Measurements from ENCODE around the gene REG4. TPM values are rescaled to one million over a fixed set of nuclear protein-coding genes. Genes with fewer than 3 reads are reported as not detected.

REG4 gene
- total and polyA plus RNA-seq, 2 of the 4 experiments (the other 2 are of a cell fraction), result not detected

DNA sequence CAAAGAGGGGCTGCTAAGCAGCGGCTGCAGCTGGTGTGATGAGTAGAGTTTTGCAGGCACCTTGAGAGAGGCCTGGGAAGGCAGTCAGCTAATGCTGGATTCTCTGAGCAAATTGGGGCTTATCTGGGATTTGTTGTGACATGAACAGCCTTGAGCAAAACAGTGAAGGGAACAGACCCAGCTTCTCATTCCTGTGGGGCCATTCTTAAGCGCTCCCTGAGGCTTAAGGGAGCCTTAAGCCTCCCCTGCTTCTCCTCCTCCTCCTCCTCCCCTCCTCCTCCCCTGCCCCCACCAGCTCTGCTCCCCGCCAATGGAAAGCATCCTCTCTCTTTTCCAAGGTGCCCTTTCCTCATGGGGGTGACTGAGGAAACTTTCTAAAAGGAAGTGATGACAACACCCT lies 63.8 kb downstream of the REG4 start:
- intact Hi-C loops (cut with micrococcal nuclease) (loop anchor here (5.0 to 10.0 kb wide), 2 partner anchors 177 to 195 kb away; no protein-coding TSS in a partner anchor), in situ Hi-C loops (cut with MboI; ENCODE audit: low sequenced_read_pairs) (no loop called here), dilution Hi-C loops (cut with HindIII; ENCODE audit: low sequenced_read_pairs, unreplicated experiment) (no loop called here)
- Histone ChIP-seq H3K56ac (ENCODE audit: extremely low read depth, insufficient read depth, low read length) (no peak overlapping the region), H4K20me1 (ENCODE audit: insufficient read depth, low read length) (peaks cover 5% of the 10 kb centered on the region; the same call in 1 of the 2 replicates), H2BK5ac (ENCODE audit: low read depth, low read length, poor library complexity, severe bottlenecking) (no peak overlapping the region), H4K91ac (ENCODE audit: insufficient read depth, low read depth, low read length) (no peak overlapping the region; the same call in 1 of the 2 replicates), H3K27me3 (ENCODE audit: control insufficient read depth, insufficient read depth, low read length) (peaks cover 7% of the 10 kb centered on the region), H3K9me3 (ENCODE audit: control insufficient read depth, insufficient read depth, low read length) (no peaks in the 10 kb centered on the region), H4K8ac (ENCODE audit: low read depth in 2 of 2, low read length in 2 of 2) (no peak overlapping the region), H3K9me1 (ENCODE audit: insufficient read depth, low read length) (no peaks in the 10 kb centered on the region; the same call in 1 of the 2 replicates), H3K4me3 (ENCODE audit: insufficient read depth, low read depth, low read length) (no peak overlapping the region), H3K4me1 (ENCODE audit: control insufficient read depth, insufficient read depth, low read length) (peaks cover 9% of the 10 kb centered on the region), H2AFZ (replicated peaks; ENCODE audit: low read length, poor library complexity) (no peak overlapping the region), H2BK120ac (ENCODE audit: low read depth, low read length) (no peak overlapping the region), H2BK20ac (ENCODE audit: low read depth, low read length) (no peak overlapping the region), H3K23ac (ENCODE audit: low read depth, low read length) (no peak overlapping the region), H3K79me1 (ENCODE audit: low read depth in 1 of 2, low read length in 2 of 2) (no peaks in the 10 kb centered on the region), H3K14ac (replicated peaks; ENCODE audit: low read depth, low read length) (no peak overlapping the region), H2BK15ac (ENCODE audit: low read depth, low read length) (no peak overlapping the region), H2AK9ac (replicated peaks; ENCODE audit: low read depth, low read length, poor library complexity) (no peak overlapping the region), H3K27ac (ENCODE audit: insufficient read depth, low read length) (no peak overlapping the region), H3K36me3 (ENCODE audit: control insufficient read depth, insufficient read depth, low read length) (peaks cover 14% of the 10 kb centered on the region; the same call in 1 of the 2 replicates), H3K9ac (ENCODE audit: low read depth, low read length) (no peak overlapping the region), H3K4ac (ENCODE audit: low read depth, low read length) (no peak overlapping the region), H3K18ac (ENCODE audit: low read depth, low read length) (no peak overlapping the region), H2AK5ac (ENCODE audit: low read depth, low read length) (no peak overlapping the region), H3K4me2 (ENCODE audit: low read depth, low read length) (no peak overlapping the region), H4K5ac (ENCODE audit: low read depth, low read length) (no peak overlapping the region; the same call in 1 of the 2 replicates)
- CTCF ChIA-PET, result no interaction called here
- WGBS, 2 experiments (ENCODE audit: extremely low coverage in 2 of 2, insufficient read length in 1 of 2), result no CpG with 5 or more reads among the region's 3 CpGs
- BruUV-seq (replicated peaks), result no TSS peak
- ATAC-seq (ENCODE audit: low read depth) (no peak), DNase-seq (no peak)
- TF ChIP-seq RFX5 (IDR thresholded peaks at IDR 0.05; ENCODE audit: low read depth, low read length), result no peak
- TF ChIP-seq, protein P1, sequence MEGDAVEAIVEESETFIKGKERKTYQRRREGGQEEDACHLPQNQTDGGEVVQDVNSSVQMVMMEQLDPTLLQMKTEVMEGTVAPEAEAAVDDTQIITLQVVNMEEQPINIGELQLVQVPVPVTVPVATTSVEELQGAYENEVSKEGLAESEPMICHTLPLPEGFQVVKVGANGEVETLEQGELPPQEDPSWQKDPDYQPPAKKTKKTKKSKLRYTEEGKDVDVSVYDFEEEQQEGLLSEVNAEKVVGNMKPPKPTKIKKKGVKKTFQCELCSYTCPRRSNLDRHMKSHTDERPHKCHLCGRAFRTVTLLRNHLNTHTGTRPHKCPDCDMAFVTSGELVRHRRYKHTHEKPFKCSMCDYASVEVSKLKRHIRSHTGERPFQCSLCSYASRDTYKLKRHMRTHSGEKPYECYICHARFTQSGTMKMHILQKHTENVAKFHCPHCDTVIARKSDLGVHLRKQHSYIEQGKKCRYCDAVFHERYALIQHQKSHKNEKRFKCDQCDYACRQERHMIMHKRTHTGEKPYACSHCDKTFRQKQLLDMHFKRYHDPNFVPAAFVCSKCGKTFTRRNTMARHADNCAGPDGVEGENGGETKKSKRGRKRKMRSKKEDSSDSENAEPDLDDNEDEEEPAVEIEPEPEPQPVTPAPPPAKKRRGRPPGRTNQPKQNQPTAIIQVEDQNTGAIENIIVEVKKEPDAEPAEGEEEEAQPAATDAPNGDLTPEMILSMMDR (conservative IDR thresholded peaks at IDR 0.05; ENCODE audit: low read depth, low read length), result no peak
- TF ChIP-seq, protein P2, sequence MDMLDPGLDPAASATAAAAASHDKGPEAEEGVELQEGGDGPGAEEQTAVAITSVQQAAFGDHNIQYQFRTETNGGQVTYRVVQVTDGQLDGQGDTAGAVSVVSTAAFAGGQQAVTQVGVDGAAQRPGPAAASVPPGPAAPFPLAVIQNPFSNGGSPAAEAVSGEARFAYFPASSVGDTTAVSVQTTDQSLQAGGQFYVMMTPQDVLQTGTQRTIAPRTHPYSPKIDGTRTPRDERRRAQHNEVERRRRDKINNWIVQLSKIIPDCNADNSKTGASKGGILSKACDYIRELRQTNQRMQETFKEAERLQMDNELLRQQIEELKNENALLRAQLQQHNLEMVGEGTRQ (IDR thresholded peaks at IDR 0.05; ENCODE audit: low read depth, low read length), result no peak
- no peak for TF ChIP-seq RAD21 (IDR thresholded peaks at IDR 0.05; ENCODE audit: low read length)
- no peak for TF ChIP-seq MXI1 (IDR thresholded peaks at IDR 0.05; ENCODE audit: borderline replicate concordance, low read depth, low read length)
- TF ChIP-seq SMC3 (IDR thresholded peaks at IDR 0.05; ENCODE audit: low read depth, low read length), result no peak
- TF ChIP-seq MAFK (IDR thresholded peaks at IDR 0.05; ENCODE audit: low read depth, low read length), result no peak
- no peak for TF ChIP-seq POLR2A (IDR thresholded peaks at IDR 0.05; ENCODE audit: low read depth, low read length)
- TF ChIP-seq MAZ (IDR thresholded peaks at IDR 0.05; ENCODE audit: borderline replicate concordance, low read depth, low read length), result no peak
- TF ChIP-seq CHD1 (IDR thresholded peaks at IDR 0.05; ENCODE audit: low read depth, low read length), result no peak
- POLR2A ChIA-PET (ENCODE audit: unreplicated experiment), result no interaction called here
